Measurements from ENCODE around the gene POU5F1.
"Not testable (repeated sequence)": the region's sequence is repeated elsewhere in the genome, so short reads cannot be mapped to it uniquely, and the experiment has no call there.

POU5F1 gene

DNA sequence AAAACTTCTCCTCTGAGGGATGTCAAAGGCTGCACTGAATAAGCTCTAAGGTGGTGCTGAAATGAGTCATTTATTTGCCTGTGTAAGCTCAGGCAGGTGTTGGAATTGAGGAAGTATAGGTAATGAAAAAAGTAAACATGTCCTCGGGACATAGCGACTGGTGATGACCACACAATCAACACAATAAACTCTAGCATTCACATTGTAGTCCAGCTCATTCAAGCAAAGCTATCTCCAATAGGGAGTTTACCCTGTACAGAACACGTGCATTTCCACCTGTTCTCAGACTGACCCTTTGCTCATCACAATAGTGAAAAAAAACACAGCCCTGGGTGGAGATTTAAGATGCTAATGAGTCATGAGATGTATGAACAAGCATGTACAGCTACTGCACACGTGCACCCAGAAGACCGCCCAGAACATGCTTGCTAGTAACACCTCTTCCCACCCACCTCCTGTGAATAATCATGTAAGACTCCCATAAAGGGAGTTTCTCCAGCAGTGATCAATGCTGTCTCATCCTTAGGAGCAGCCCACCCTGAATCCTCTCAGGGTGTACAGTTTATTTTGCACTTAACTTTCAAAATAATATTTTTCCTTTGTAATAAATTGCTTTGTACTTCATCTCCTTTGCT is 33.0 kb upstream of the POU5F1 start:
- Histone ChIP-seq H3K4me1 (ENCODE audit: insufficient read depth, poor library complexity, severe bottlenecking) (peaks cover 16% of the 10 kb centered on the region), H3K36me3 (ENCODE audit: low read depth) (no peaks in the 10 kb centered on the region), H3K4me3 (ENCODE audit: severe bottlenecking) (peak overlapping the region; percentile 28), H3K27ac (ENCODE audit: poor library complexity, severe bottlenecking) (peak overlapping the region; percentile 82), H3K27me3 (ENCODE audit: insufficient read depth, poor library complexity, severe bottlenecking) (no peaks in the 10 kb centered on the region), H3K9me3 (ENCODE audit: severe bottlenecking) (no peaks in the 10 kb centered on the region)
- ATAC-seq (ENCODE audit: low read depth): peak; percentile 90
- DNase-seq (ENCODE audit: low spot score): no peak
- TF ChIP-seq, protein P1, sequence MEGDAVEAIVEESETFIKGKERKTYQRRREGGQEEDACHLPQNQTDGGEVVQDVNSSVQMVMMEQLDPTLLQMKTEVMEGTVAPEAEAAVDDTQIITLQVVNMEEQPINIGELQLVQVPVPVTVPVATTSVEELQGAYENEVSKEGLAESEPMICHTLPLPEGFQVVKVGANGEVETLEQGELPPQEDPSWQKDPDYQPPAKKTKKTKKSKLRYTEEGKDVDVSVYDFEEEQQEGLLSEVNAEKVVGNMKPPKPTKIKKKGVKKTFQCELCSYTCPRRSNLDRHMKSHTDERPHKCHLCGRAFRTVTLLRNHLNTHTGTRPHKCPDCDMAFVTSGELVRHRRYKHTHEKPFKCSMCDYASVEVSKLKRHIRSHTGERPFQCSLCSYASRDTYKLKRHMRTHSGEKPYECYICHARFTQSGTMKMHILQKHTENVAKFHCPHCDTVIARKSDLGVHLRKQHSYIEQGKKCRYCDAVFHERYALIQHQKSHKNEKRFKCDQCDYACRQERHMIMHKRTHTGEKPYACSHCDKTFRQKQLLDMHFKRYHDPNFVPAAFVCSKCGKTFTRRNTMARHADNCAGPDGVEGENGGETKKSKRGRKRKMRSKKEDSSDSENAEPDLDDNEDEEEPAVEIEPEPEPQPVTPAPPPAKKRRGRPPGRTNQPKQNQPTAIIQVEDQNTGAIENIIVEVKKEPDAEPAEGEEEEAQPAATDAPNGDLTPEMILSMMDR (IDR thresholded peaks at IDR 0.05; ENCODE audit: poor library complexity, severe bottlenecking): no peak

DNA sequence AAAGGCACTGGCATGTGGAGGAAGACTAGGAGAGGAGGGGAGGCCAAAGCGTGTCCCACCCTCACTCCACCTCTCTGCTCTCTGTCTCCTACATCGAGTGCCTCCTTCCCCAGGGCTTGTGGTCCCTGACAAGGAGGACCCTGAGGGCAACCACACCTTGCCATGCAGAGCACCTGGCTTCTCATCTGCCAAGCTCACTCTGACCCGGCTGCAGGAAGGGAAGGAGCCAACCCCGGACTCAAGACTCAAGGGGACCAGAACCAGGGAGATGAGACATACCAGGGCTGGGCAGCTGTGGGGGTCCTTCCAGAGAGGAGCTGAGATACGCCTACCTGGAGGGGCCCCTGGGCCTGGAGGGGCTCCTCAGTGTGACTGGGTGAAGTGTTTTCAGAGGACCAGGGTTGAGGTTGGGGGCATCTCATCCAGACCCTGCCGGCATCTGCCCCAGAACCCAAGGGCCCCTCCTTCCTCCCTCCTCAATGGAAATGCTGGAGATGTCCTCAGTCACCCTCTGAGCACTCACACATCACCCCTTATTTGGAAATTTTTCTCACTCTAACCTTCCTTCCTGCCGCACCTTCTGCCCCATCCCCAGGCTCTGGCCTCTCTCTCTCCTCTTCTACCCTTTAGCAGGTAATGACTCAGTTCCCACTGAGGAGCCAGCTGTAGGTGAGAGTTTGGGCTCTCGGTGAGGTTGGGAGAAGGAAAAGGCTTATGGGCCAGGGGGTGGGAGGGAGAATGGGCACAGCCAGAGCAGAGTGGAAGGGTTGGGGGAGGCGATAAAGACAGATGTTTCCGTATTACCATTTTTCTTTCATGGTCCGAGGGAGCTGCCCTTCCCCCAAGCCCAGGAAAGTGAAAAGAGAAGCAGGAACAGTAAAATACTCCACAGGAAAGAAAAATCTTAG is 32.0 kb upstream of the POU5F1 start:
- H3K4me3 ChIP-seq (ENCODE audit: severe bottlenecking): no peak overlapping the region

GRCh38 chr6:31199105-31199452 is 28.6 kb upstream of the POU5F1 start:
- H3K27me3 ChIP-seq (ENCODE audit: insufficient read depth, poor library complexity, severe bottlenecking); ATAC-seq (ENCODE audit: low read depth); DNase-seq (ENCODE audit: low spot score); H3K4me3 ChIP-seq (ENCODE audit: severe bottlenecking); H3K36me3 ChIP-seq (ENCODE audit: low read depth); H3K9me3 ChIP-seq (ENCODE audit: severe bottlenecking); H3K27ac ChIP-seq (ENCODE audit: poor library complexity, severe bottlenecking): not testable (repeated sequence)
- H3K4me1 ChIP-seq (ENCODE audit: insufficient read depth, poor library complexity, severe bottlenecking): peaks cover 16% of the 10 kb centered on the region

More for the DNA sequence above, 32.0 kb upstream of the POU5F1 start:
- peak; percentile 51 for ATAC-seq (ENCODE audit: low read depth)
- Histone ChIP-seq H3K27ac (ENCODE audit: poor library complexity, severe bottlenecking) (peak overlapping the region; percentile 82), H3K36me3 (ENCODE audit: low read depth) (no peaks in the 10 kb centered on the region), H3K27me3 (ENCODE audit: insufficient read depth, poor library complexity, severe bottlenecking) (no peaks in the 10 kb centered on the region), H3K9me3 (ENCODE audit: severe bottlenecking) (no peaks in the 10 kb centered on the region), H3K4me1 (ENCODE audit: insufficient read depth, poor library complexity, severe bottlenecking) (peaks cover 16% of the 10 kb centered on the region)
- TF ChIP-seq, protein P1 (IDR thresholded peaks at IDR 0.05; ENCODE audit: poor library complexity, severe bottlenecking): no peak
- DNase-seq (ENCODE audit: low spot score): no peak

- peaks cover 8% of the 10 kb centered on the region for H3K4me1 ChIP-seq (ENCODE audit: insufficient read depth, poor library complexity, severe bottlenecking)
- no peaks in the 10 kb centered on the region for H3K27me3 ChIP-seq (ENCODE audit: insufficient read depth, poor library complexity, severe bottlenecking)
- DNase-seq (ENCODE audit: low spot score) (peak; percentile 85), ATAC-seq (ENCODE audit: low read depth) (peak; percentile 86)
- H3K4me3 ChIP-seq (ENCODE audit: severe bottlenecking): peak overlapping the region; percentile 50
- no peaks in the 10 kb centered on the region for H3K9me3 ChIP-seq (ENCODE audit: severe bottlenecking)
- H3K36me3 ChIP-seq (ENCODE audit: low read depth): no peaks in the 10 kb centered on the region
- H3K27ac ChIP-seq (ENCODE audit: poor library complexity, severe bottlenecking): peak overlapping the region; percentile 87
- TF ChIP-seq, protein P1 (IDR thresholded peaks at IDR 0.05; ENCODE audit: poor library complexity, severe bottlenecking): no peak
Observed at GRCh38 chr6:31197559-31198305, 27.2 kb upstream of the POU5F1 start.

- DNase-seq (ENCODE audit: low spot score); H3K9me3 ChIP-seq (ENCODE audit: severe bottlenecking); ATAC-seq (ENCODE audit: low read depth); H3K4me1 ChIP-seq (ENCODE audit: insufficient read depth, poor library complexity, severe bottlenecking); H3K27me3 ChIP-seq (ENCODE audit: insufficient read depth, poor library complexity, severe bottlenecking); H3K36me3 ChIP-seq (ENCODE audit: low read depth): not testable (repeated sequence)
- H3K4me3 ChIP-seq (ENCODE audit: severe bottlenecking): peak overlapping the region; percentile 50
- H3K27ac ChIP-seq (ENCODE audit: poor library complexity, severe bottlenecking): peak overlapping the region; percentile 87
Observed at GRCh38 chr6:31196251-31197022, 26.0 kb upstream of the POU5F1 start.

DNA sequence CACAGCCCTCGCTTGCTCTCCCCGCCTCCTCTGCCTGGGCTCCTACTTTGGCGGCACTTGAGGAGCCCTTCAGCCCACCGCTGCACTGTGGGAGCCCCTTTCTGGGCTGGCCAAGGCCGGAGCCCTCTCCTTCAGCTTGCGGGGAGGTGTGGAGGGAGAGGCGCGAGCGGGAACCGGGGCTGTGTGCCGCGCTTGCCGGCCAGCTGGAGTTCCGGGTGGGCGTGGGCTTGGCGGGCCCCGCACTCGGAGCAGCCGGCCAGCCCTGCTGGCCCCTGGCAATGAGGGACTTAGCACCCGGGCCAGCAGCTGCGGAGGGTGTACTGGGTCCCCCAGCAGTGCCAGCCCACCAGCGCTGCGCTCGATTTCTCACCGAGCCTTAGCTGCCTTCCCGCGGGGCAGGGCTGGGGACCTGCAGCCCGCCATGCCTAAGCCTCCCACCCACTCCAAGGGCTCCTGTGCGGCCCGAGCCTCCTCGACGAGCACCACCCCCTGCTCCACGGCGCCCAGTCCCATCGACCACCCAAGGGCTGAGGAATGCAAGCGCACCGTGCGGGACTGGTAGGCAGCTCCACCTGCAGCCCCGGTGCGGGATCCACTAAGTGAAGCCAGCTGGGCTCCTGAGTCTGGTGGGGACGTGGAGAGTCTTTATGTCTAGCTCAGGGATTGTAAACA is 25.0 kb upstream of the POU5F1 start:
- ATAC-seq (ENCODE audit: low read depth); H3K36me3 ChIP-seq (ENCODE audit: low read depth); H3K27ac ChIP-seq (ENCODE audit: poor library complexity, severe bottlenecking); DNase-seq (ENCODE audit: low spot score); H3K27me3 ChIP-seq (ENCODE audit: insufficient read depth, poor library complexity, severe bottlenecking); H3K4me1 ChIP-seq (ENCODE audit: insufficient read depth, poor library complexity, severe bottlenecking); H3K4me3 ChIP-seq (ENCODE audit: severe bottlenecking); H3K9me3 ChIP-seq (ENCODE audit: severe bottlenecking): not testable (repeated sequence)

All from RWPE2 (cell line).